Measurements from ENCODE around the gene HNRNPCL2.
"Not testable (repeated sequence)": the region's sequence is repeated elsewhere in the genome, so short reads cannot be mapped to it uniquely, and the experiment has no call there.

HNRNPCL2 gene

GRCh38 chr1:13116754-13117153 lies at the start of gene HNRNPCL2:
HNRNPCL2 (minus strand) TSS chr1:13116854; CDS start chr1:13116400, 454 bp downstream.
- H3K4me3 ChIP-seq (ENCODE audit: low read depth in 1 of 2, low read length in 1 of 2); H3K27ac ChIP-seq: not testable (repeated sequence)

DNA sequence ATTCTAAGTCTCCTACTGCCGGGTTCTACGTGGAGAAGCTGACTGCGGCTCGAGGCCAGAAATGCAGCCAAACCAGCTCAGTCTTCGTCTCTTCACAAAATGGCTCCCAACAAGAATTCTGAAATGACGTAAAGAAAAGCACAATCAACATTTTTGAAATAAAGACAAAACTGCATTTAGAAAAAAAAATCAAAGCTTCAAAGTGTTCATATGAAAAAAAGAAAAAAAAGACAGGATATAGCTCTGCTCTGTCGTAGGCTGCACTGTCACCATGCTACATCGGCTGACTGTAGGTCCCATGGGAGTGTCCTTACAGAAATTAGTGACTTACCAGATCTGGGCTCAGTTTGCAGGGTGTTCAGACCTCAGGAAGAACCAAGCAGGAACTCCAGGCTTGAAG lies 48.9 kb upstream of the HNRNPCL2 start, which contains the start of gene HNRNPCL4:
TSS of gene HNRNPCL4 (minus strand) at position 101 of the 400 bp plus-strand sequence. CDS start 164 bp downstream, outside the sequence.
- not testable (repeated sequence) for H3K9me3 ChIP-seq; H3K27ac ChIP-seq; H3K4me3 ChIP-seq (ENCODE audit: low read depth in 1 of 2, low read length in 1 of 2); H3K4me1 ChIP-seq (ENCODE audit: control insufficient read depth in 1 of 2, insufficient read depth in 1 of 2, low read depth in 1 of 2, low read length in 1 of 2); H3K36me3 ChIP-seq; H3K27me3 ChIP-seq

More at GRCh38 chr1:13116754-13117153, at the start of gene HNRNPCL2:
- peaks cover 13% of the 10 kb centered on the region for H3K27me3 ChIP-seq
- not testable (repeated sequence) for H3K36me3 ChIP-seq; H3K4me1 ChIP-seq (ENCODE audit: control insufficient read depth in 1 of 2, insufficient read depth in 1 of 2, low read depth in 1 of 2, low read length in 1 of 2); H3K9me3 ChIP-seq

DNA sequence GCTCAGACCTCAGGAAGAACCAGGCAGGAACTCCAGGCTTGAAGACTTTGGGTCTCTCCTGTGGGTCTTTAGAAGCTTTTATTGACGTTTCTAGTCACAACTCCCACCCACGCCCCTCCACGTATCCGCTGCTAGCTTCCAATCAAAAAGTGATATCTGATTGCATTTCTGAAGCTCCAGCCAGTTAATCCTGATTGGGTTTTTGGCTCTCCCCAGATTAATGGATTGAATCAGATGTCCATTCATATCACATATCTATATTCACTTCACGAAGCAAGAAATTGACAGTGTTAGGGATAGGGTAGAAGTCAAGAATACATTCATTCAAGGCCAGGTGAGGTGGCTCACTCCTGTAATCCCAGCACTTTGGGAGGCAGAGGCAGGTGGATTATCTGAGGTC lies 39.3 kb upstream of the HNRNPCL2 start, which contains the start of gene PRAMEF26:
TSS of gene PRAMEF26 (minus strand) at position 101 of the 400 bp plus-strand sequence. CDS start 2,914 bp downstream, outside the sequence.
- H3K27ac ChIP-seq; H3K9me3 ChIP-seq; H3K4me3 ChIP-seq (ENCODE audit: low read depth in 1 of 2, low read length in 1 of 2); H3K36me3 ChIP-seq; H3K4me1 ChIP-seq (ENCODE audit: control insufficient read depth in 1 of 2, insufficient read depth in 1 of 2, low read depth in 1 of 2, low read length in 1 of 2); H3K27me3 ChIP-seq: not testable (repeated sequence)

- not testable (repeated sequence) for H3K4me3 ChIP-seq (ENCODE audit: low read depth in 1 of 2, low read length in 1 of 2); H3K27ac ChIP-seq; H3K9me3 ChIP-seq; H3K4me1 ChIP-seq (ENCODE audit: control insufficient read depth in 1 of 2, insufficient read depth in 1 of 2, low read depth in 1 of 2, low read length in 1 of 2); H3K36me3 ChIP-seq; H3K27me3 ChIP-seq
These were observed 46.2 kb downstream of the HNRNPCL2 start, which contains the start of gene PRAMEF25 for GRCh38 chr1:13070474-13070873. PRAMEF25 (plus strand) TSS chr1:13070774; CDS start chr1:13073694, 2,920 bp downstream.
